ENCODE results near the gene TGFBI. TPM values are rescaled to one million over a fixed set of nuclear protein-coding genes. Genes with fewer than 3 reads are reported as not detected.

Gene TGFBI
- total RNA-seq, 1 experiment from 2014 or later: 115 TPM

- Histone ChIP-seq H3K36me3 (ENCODE audit: insufficient read depth, low read length, poor library complexity, severe bottlenecking) (no peaks in the 10 kb centered on the region), H3K9me3 (ENCODE audit: low read depth, low read length, poor library complexity, severe bottlenecking) (no peaks in the 10 kb centered on the region), H3K4me3 (ENCODE audit: low read depth, low read length, poor library complexity, severe bottlenecking) (no peak overlapping the region), H3K27me3 (replicated peaks; ENCODE audit: insufficient read depth, low read depth, low read length, poor library complexity) (no peaks in the 10 kb centered on the region), H3K27ac (ENCODE audit: low read depth, low read length, poor library complexity, severe bottlenecking) (no peak overlapping the region), H3K4me1 (ENCODE audit: insufficient read depth, low read length, poor library complexity, severe bottlenecking) (no peaks in the 10 kb centered on the region)
- TF ChIP-seq CTCF (conservative IDR thresholded peaks at IDR 0.05; ENCODE audit: low read depth, low read length) (no peak), EZH2 (IDR thresholded peaks at IDR 0.05; ENCODE audit: borderline replicate concordance, low read depth, low read length, poor library complexity, severe bottlenecking) (no peak)
- CTCF ChIA-PET: interaction anchor here (0.9 kb wide), 1 partner anchor 111 kb away, joined by 3 read pairs; no protein-coding TSS in a partner anchor
- intact Hi-C loops (cut with micrococcal nuclease; ENCODE audit: unreplicated experiment): no loop called here
- DNase-seq (ENCODE audit: low spot score): no peak
- BruUV-seq (replicated peaks): no TSS peak
- POLR2A ChIA-PET (ENCODE audit: low non-redundant PET): no interaction called here
These were observed 27.5 kb downstream of the TGFBI start for GRCh38 chr5:136056336-136056735.

GRCh38 chr5:136056771-136057335 lies 28.1 kb downstream of the TGFBI start:
- TF ChIP-seq EZH2 (IDR thresholded peaks at IDR 0.05; ENCODE audit: borderline replicate concordance, low read depth, low read length, poor library complexity, severe bottlenecking): no peak
- TF ChIP-seq CTCF (conservative IDR thresholded peaks at IDR 0.05; ENCODE audit: low read depth, low read length): no peak
- CTCF ChIA-PET: interaction anchor here (1.3 to 1.7 kb wide), 2 partner anchors 19 to 111 kb away, joined by 5 to 6 read pairs; no protein-coding TSS in a partner anchor
- no peak for DNase-seq (ENCODE audit: low spot score)
- H3K36me3 ChIP-seq (ENCODE audit: insufficient read depth, low read length, poor library complexity, severe bottlenecking): no peaks in the 10 kb centered on the region
- intact Hi-C loops (cut with micrococcal nuclease; ENCODE audit: unreplicated experiment): no loop called here
- H3K27ac ChIP-seq (ENCODE audit: low read depth, low read length, poor library complexity, severe bottlenecking): no peak overlapping the region
- POLR2A ChIA-PET (ENCODE audit: low non-redundant PET): no interaction called here
- H3K27me3 ChIP-seq (replicated peaks; ENCODE audit: insufficient read depth, low read depth, low read length, poor library complexity): no peaks in the 10 kb centered on the region
- no peak overlapping the region for H3K4me3 ChIP-seq (ENCODE audit: low read depth, low read length, poor library complexity, severe bottlenecking)
- BruUV-seq (replicated peaks): no TSS peak
- no peaks in the 10 kb centered on the region for H3K9me3 ChIP-seq (ENCODE audit: low read depth, low read length, poor library complexity, severe bottlenecking)
- no peaks in the 10 kb centered on the region for H3K4me1 ChIP-seq (ENCODE audit: insufficient read depth, low read length, poor library complexity, severe bottlenecking)

- TF ChIP-seq EZH2 (IDR thresholded peaks at IDR 0.05; ENCODE audit: borderline replicate concordance, low read depth, low read length, poor library complexity, severe bottlenecking) (no peak), CTCF (conservative IDR thresholded peaks at IDR 0.05; ENCODE audit: low read depth, low read length) (no peak)
- ChIA-PET CTCF (interaction anchor here (0.6 to 1.7 kb wide), 4 partner anchors 20 to 112 kb away, joined by 3 to 6 read pairs (median 4); no protein-coding TSS in a partner anchor), POLR2A (ENCODE audit: low non-redundant PET) (no interaction called here)
- DNase-seq (ENCODE audit: low spot score): no peak
- no peaks in the 10 kb centered on the region for H3K36me3 ChIP-seq (ENCODE audit: insufficient read depth, low read length, poor library complexity, severe bottlenecking)
- no peak overlapping the region for H3K4me3 ChIP-seq (ENCODE audit: low read depth, low read length, poor library complexity, severe bottlenecking)
- H3K27me3 ChIP-seq (replicated peaks; ENCODE audit: insufficient read depth, low read depth, low read length, poor library complexity): no peaks in the 10 kb centered on the region
- intact Hi-C loops (cut with micrococcal nuclease; ENCODE audit: unreplicated experiment): loop anchor here (1.0 kb wide), 1 partner anchor 112 kb away; no protein-coding TSS in a partner anchor
- no TSS peak for BruUV-seq (replicated peaks)
- H3K27ac ChIP-seq (ENCODE audit: low read depth, low read length, poor library complexity, severe bottlenecking): no peak overlapping the region
- H3K4me1 ChIP-seq (ENCODE audit: insufficient read depth, low read length, poor library complexity, severe bottlenecking): no peaks in the 10 kb centered on the region
- H3K9me3 ChIP-seq (ENCODE audit: low read depth, low read length, poor library complexity, severe bottlenecking): no peaks in the 10 kb centered on the region
These were observed 28.7 kb downstream of the TGFBI start for GRCh38 chr5:136057401-136058038.
